Right lung (tissue), 10 donors: ENCODE measurements around the gene MSH6. TPM values are rescaled to one million over a fixed set of nuclear protein-coding genes. Genes with fewer than 3 reads are reported as not detected.

ENCODE experiments used
- DNase-seq, 2 donors: peaks; one replicate each; pipeline ENCODE4 v3.0.0-alpha.2; 2013
- long read RNA-seq, 8 donors: transcript quantifications; one replicate each; lab custom pipeline, GENCODE V29; 2026
- polyA plus RNA-seq, 5 donors: library from polyadenylated mRNA; unstranded; fragments of 120-200 nt; gene quantifications; one replicate each; pipeline versions ENCODE4 v1.2.1 to v1.2.3, GENCODE V29; 2013; ENCODE audit warnings: inconsistent platforms in 1 of 5, low replicate concordance in 1 of 5; ENCODE audit not compliant: insufficient read length in 5 of 5, insufficient read depth in 1 of 5

MSH6 gene, protein sequence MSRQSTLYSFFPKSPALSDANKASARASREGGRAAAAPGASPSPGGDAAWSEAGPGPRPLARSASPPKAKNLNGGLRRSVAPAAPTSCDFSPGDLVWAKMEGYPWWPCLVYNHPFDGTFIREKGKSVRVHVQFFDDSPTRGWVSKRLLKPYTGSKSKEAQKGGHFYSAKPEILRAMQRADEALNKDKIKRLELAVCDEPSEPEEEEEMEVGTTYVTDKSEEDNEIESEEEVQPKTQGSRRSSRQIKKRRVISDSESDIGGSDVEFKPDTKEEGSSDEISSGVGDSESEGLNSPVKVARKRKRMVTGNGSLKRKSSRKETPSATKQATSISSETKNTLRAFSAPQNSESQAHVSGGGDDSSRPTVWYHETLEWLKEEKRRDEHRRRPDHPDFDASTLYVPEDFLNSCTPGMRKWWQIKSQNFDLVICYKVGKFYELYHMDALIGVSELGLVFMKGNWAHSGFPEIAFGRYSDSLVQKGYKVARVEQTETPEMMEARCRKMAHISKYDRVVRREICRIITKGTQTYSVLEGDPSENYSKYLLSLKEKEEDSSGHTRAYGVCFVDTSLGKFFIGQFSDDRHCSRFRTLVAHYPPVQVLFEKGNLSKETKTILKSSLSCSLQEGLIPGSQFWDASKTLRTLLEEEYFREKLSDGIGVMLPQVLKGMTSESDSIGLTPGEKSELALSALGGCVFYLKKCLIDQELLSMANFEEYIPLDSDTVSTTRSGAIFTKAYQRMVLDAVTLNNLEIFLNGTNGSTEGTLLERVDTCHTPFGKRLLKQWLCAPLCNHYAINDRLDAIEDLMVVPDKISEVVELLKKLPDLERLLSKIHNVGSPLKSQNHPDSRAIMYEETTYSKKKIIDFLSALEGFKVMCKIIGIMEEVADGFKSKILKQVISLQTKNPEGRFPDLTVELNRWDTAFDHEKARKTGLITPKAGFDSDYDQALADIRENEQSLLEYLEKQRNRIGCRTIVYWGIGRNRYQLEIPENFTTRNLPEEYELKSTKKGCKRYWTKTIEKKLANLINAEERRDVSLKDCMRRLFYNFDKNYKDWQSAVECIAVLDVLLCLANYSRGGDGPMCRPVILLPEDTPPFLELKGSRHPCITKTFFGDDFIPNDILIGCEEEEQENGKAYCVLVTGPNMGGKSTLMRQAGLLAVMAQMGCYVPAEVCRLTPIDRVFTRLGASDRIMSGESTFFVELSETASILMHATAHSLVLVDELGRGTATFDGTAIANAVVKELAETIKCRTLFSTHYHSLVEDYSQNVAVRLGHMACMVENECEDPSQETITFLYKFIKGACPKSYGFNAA (N-terminal part only)
- polyA plus RNA-seq, result 10 to 100 TPM; 67.3 to 91.1 (median 71.2) TPM
- long read RNA-seq, donor 1, full-length matches to known transcripts, result 10 of 112 reads
- long read RNA-seq, donor 1, partial matches to known transcripts, result 102 of 112 reads
- long read RNA-seq, donor 1, other reads (novel, unspliced or antisense), result 0 of 112 reads
- long read RNA-seq, donor 2, full-length matches to known transcripts, result 2 of 17 reads
- long read RNA-seq, donor 2, partial matches to known transcripts, result 15 of 17 reads
- long read RNA-seq, donor 2, other reads (novel, unspliced or antisense), result 0 of 17 reads
- long read RNA-seq, donor 3, full-length matches to known transcripts, result 3 of 54 reads
- long read RNA-seq, donor 3, partial matches to known transcripts, result 51 of 54 reads
- long read RNA-seq, donor 3, other reads (novel, unspliced or antisense), result 0 of 54 reads
- long read RNA-seq, donor 4, full-length matches to known transcripts, result 2 of 23 reads
- long read RNA-seq, donor 4, partial matches to known transcripts, result 16 of 23 reads
- long read RNA-seq, donor 4, other reads (novel, unspliced or antisense), result 5 of 23 reads
- long read RNA-seq, donor 5, full-length matches to known transcripts, result 7 of 68 reads
- long read RNA-seq, donor 5, partial matches to known transcripts, result 61 of 68 reads
- long read RNA-seq, donor 5, other reads (novel, unspliced or antisense), result 0 of 68 reads
- long read RNA-seq, donor 6, full-length matches to known transcripts, result 5 of 47 reads
- long read RNA-seq, donor 6, partial matches to known transcripts, result 42 of 47 reads
- long read RNA-seq, donor 6, other reads (novel, unspliced or antisense), result 0 of 47 reads
- long read RNA-seq, donor 7, full-length matches to known transcripts, result 5 of 44 reads
- long read RNA-seq, donor 7, partial matches to known transcripts, result 33 of 44 reads
- long read RNA-seq, donor 7, other reads (novel, unspliced or antisense), result 6 of 44 reads
- long read RNA-seq, donor 8, partial matches to known transcripts, result 12 of 12 reads
- long read RNA-seq, donor 8, other reads (novel, unspliced or antisense), result 0 of 12 reads

DNA sequence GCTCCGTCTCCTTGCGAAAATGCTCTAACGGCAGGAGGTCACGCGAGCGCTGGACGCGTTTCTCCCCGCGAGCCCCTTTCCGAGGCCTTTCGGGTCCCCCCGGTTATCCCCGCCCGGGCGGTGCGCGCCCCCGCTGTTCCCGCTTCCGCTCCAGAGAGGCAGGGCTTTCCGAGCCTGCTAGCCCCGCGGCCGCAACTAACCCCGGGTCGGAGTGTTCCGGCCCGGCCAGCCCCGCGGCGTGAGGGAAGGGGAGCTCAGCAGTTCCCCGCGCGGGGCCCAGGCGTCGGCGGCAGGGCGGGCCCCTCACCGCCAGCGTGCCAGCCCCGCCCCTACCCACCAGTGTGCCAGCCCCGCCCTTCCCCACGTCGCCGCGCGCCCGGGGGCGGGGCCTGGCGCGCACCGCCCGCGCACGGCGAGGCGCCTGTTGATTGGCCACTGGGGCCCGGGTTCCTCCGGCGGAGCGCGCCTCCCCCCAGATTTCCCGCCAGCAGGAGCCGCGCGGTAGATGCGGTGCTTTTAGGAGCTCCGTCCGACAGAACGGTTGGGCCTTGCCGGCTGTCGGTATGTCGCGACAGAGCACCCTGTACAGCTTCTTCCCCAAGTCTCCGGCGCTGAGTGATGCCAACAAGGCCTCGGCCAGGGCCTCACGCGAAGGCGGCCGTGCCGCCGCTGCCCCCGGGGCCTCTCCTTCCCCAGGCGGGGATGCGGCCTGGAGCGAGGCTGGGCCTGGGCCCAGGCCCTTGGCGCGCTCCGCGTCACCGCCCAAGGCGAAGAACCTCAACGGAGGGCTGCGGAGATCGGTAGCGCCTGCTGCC is at the start of gene MSH6:
Gene MSH6 (plus strand): TSS at position 475 of the 815 bp plus-strand sequence. CDS start 89 bp downstream, at position 564.
- peak; percentile 92 for DNase-seq

DNA sequence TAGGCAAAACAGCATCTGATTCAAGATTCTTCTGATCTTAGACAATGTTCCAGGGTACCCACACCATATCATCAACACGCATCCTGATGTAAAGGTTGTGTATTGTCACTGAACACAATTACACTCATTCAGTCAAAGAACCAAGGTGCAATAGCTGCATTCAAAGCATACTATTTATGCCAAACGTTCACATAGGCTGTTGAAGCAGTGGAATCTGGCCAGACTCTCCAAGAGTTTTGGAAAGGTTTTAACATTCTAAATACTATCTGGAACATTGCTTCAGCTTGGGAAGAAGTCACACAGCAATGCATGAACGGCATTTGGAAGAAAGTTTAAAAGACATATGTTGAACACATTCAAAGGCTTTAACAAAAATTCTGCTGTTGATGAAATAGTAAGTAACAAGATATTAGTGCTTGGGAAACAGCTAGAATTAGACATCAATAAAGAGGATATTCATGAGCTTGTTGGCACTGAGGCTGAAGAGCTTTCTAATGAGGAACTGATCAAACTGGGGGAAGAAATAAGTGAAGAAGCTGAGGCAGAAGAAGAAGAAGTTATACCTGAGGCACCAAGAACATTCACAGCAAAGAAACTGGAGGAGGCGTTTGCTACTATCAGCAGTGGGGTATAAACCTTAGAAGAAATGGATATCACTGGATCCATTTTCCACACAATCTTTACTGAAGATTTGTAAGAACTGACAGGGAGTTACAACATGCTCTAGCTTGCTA is 47.6 kb upstream of the MSH6 start:
- DNase-seq, result peak in 1 of 2 donors; percentile 12

DNA sequence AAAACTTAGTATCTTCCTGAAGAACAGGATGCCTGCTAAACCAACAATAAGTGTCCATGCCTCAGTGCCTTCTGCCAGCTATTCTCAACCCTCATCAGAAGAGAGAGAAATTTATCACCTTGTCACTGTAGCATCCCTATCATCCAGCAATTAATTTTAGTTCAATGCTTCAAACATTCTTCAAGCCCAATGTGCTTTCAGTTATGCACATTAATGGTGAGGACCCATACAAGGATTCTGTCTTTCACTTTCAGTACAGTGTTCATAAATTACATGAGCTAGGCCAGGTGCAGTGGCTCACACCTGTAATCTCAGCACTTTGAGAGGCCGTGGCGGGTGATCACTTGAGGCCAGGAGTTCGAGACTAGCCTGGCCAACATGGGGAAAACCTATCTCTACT is 47.0 kb upstream of the MSH6 start:
- DNase-seq, result no peak

DNA sequence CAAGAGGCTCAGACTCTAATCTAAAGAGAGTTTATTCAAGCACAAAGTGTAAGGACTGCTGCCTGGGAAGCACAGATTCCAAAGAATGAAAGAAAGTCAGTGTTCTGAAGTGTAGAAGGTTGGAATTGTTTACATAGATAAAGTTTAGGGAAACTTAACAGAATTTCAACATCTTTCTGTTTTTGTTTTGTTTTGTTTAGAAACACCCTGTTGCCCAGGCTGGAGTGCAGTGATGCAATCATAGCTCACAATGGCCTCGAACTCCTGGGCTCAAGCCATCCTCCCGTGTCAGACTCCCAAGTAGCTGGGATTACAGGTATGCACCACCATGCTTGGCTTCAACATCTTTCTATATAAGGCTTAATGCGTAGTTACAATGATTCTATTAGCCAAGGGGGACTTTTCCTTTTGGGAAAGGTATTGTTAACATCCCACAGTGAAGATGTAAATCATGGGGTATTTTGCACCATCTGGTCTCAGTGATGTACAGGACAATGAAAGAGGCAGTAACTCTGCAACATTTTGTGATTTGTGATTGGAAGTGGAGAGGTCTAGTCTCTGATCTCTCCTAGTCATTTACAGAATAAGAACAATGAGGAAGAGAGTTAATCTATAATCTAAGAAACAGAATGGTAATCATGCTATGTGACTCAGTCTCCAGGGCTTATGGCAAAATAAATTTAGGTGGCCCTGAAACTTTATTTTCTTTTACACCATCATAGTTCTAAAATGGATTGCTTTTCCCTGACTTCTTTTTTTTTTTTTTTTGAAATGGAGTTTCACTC is 45.6 kb upstream of the MSH6 start:
- no peak for DNase-seq

DNA sequence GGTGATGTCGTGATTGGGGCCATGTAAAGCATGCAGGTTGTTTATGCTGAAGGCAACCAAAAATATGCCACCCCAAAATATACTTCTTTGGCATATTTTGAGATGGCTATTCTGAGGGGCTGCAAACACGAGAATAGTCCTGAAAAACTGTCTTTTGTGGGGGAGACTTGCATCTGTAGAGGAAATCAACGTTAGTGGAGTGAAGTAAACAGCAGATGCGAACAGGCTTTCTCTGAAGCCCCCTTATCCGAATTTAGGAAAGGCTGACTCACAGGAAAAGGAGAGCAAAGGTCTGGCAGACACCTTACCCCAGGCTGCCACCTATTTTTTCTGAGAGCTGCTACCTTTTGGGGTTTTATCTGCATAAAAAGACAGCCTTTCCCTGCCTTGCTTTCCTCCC is 44.6 kb upstream of the MSH6 start:
- DNase-seq, result no peak

DNA sequence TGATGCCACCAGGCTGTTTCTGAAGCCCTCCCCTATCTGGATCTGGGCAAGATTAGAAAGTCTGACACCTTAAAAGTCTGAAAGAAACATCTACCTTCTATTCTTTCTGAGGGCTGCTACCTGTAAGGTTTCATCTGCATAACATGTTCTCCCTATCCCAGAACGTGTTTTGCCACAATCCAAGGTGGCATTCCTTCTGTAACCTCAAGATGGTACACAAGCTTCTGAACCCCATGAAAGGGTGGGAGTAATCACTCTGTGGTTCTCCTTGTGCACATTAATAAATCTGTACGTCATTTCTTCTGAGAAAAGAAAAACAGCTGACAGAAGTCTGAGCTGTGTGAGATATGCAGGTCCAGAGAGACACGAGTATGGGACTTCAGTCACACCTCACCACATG is 41.8 kb upstream of the MSH6 start:
- no peak for DNase-seq

DNA sequence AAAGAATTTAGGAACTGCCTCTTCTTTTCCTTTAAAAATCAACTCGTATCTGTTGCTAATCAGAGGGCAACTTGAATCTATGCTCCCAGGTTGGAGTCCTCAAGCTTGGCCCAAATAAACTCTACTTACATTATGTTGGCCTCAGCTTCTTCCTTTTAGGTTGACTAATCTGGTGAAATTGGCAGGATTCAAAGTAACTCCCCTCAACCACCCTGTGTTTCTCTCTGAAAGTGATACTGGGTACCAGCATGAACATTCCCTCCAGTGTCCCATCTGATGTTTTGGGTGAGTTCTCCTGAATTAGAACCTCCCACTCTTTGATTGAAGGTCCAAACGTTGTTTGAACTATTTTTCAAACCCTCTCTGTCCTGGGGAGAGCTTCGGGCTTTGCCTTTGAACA is 41.3 kb upstream of the MSH6 start:
- no peak for DNase-seq

DNA sequence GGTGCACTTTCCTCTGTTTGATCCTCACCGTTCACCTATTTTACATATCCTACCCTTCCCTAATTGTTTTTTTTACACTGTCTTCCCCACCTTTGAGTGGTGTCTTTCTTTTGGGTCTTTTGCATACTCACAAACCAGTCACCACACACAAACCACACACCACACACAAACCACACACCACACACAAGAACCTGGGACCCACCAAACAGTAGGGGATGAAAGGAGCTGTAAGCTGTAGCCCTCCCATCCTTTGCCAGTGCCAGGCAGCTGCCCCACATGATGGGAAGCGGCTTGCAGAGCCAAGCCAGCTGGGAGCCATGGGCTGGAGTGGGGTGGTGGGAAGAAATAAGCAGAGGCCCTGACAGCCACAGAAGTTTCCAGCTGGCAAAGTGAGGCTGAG is 38.9 kb upstream of the MSH6 start:
- DNase-seq, result no peak

DNA sequence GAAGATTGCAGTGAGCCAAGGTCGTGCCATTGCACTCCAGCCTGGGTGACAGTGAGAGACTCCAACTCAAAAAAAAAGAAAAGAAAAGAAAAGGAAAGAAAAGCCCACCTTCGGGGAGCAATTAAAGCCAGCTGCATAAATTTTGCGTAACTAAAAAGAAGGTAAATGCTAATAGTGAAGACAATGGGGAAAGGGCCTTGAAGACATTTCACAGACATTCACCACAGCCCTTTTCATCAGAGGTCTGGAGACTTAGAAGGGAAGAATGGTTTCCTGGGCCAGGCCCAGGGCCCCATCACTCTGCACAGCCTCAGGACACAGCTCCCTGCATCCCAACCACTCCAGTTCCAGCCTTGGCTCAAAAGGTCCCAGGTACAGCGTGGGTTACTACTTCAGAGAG is 35.1 kb upstream of the MSH6 start:
- no peak for DNase-seq

DNA sequence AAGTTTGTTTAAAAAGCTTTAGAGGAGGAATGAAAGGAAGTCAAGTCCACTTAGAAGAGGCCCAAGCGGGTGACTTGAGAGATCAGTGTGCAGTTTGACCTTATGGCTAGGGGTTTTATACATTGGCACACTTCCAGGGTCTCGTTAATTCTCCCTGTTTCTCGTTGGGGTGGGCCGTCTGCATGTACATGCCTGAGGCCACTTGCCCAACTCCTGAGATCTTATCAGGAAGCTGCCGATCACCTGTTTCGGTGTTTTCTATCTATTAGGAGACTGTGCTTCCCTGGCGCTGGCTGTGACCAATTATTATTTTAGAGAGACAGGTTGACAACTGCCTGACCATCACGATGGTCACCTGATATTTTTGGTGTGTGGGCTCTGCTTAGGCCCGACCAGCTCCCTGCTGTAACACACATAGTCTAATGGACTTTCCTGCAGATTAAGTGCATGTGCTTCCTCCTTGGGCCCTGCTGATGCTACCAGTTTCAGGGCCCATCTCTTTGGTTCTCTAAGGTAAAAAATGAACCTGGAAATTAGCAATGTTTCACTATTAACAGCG is 31.0 kb upstream of the MSH6 start:
- DNase-seq, result no peak

GRCh38 chr2:47767497-47767844 is 15.5 kb upstream of the MSH6 start:
- DNase-seq, result no peak

- DNase-seq, result peak; percentile 32 to 45
Observed at GRCh38 chr2:47767880-47768609, 14.9 kb upstream of the MSH6 start.

DNA sequence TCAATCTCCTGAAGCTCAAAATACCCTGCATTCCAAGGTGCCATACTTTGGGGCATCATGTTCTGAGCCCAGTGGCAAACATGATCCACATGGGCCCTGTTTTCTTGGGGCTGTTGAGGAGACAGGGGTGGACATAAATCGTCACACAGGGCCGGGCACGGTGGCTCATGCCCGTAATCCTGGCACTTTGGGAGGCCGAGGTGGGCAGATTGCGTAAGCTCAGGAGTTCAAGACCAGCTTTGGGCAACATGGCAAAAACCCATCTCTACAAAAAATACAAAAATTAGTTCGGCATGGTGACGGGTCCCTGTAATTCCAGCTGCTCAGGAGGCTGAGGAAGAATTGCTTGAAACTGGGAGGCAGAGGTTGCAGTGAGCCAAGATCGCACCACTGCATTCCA is 13.6 kb upstream of the MSH6 start:
- no peak for DNase-seq

GRCh38 chr2:47771211-47771610 is 11.7 kb upstream of the MSH6 start:
- DNase-seq, result no peak

- no peak for DNase-seq
Observed at GRCh38 chr2:47772343-47772742, 10.6 kb upstream of the MSH6 start.

GRCh38 chr2:47774567-47774966 is 8.4 kb upstream of the MSH6 start:
- DNase-seq, result no peak
